Activated CD8-positive, alpha-beta memory T cell treated with anti-CD3 and anti-CD28 coated beads for 1 hour (primary cell): ENCODE data around the gene WDR72.
"Not testable (repeated sequence)": the region's sequence is repeated elsewhere in the genome, so short reads cannot be mapped to it uniquely, and the experiment has no call there.

Source experiments
- DNase-seq, 2 donors: peaks; one replicate each; pipeline ENCODE4 v3.0.0-alpha.2; 2020; ENCODE audit warnings: low read depth in 1 of 2; ENCODE audit errors: extremely low read depth in 1 of 2

Gene WDR72

GRCh38 chr15:53540626-53541300 lies 218.7 kb downstream of the WDR72 start:
- DNase-seq, result not testable (repeated sequence)

DNA sequence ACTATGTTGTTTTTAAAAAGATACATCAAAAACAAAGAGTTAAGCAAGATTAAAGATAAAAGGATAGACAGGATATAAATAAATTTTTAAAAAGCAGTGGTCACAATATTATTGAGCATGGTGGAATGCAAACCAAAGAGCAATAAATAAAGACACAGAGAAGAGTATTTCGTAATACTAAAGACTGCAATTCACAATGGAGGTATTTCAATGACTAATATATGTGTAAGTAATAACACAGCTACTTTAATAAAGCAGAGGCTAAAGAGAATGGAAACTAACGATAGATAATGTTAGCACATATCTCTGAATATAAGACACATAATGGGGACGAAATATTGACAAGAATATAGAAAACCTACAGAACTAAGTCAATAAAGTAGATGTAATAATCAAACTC lies 219.6 kb downstream of the WDR72 start:
- no peak for DNase-seq

GRCh38 chr15:53536479-53537120 lies 222.9 kb downstream of the WDR72 start:
- DNase-seq, result no peak

GRCh38 chr15:53535886-53536285 lies 223.6 kb downstream of the WDR72 start:
- DNase-seq, result no peak

- no peak for DNase-seq
These were observed 225.2 kb downstream of the WDR72 start for GRCh38 chr15:53534105-53534839.

- DNase-seq, result no peak
These were observed 228.7 kb downstream of the WDR72 start for GRCh38 chr15:53530761-53531160.

DNA sequence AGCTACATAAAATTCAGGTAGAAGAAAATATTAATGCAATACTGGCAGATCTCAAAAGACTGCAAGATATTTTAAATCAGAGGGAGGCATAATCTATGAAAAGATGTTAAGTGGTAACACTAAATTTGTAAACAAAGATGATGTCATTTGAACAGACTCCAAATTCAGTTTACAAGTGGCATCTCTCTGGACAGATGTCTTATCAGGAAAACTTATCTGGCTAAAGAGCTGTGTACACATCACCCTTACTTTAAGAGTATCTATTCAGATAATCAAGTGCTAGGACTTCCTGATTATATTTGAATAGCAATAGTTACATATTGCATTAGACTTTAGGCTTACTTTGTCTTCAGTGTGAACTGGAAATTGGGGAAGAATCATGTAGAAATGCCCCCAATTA lies 231.5 kb downstream of the WDR72 start:
- DNase-seq, result no peak

DNA sequence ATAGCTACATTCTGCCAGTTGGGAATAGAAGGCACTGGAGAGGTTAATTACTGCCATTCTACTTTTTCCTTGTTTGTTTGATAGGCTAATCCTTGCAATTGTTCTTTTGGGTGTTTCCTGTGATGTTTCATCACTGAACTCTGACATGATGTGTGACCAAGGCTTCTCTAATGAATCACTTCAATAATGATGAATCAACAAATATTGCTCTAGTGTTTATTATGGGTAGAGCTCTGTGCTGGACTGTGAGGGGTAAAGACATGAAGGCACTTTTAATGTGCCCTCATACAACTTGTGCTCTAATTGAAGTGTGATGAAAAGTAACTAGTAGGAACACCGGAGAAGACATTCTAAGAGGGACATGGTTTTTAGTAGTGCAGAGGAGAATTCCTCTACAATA lies 233.6 kb downstream of the WDR72 start:
- DNase-seq, result no peak

- no peak for DNase-seq
These were observed 236.5 kb downstream of the WDR72 start for GRCh38 chr15:53522991-53523390.

- no peak for DNase-seq
These were observed 238.5 kb downstream of the WDR72 start for GRCh38 chr15:53520996-53521395.

DNA sequence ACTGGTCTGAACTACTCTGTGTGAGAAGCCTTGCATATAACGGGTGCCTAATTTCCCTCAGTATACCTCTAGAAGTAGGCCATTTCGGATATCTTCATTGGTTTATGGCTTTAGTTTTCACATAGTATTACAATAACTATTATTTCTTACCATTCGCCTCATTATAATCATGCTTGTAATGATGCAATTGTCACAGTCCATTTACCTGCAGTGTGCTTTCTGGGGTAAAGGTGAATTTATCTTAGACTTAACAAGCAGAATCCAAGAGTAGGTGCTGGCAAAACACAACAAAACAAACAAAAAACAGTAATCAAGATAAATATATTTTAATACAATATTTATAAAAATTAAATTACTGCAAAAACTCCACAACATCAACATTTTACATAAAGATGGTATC lies 246.0 kb downstream of the WDR72 start:
- no peak for DNase-seq

DNA sequence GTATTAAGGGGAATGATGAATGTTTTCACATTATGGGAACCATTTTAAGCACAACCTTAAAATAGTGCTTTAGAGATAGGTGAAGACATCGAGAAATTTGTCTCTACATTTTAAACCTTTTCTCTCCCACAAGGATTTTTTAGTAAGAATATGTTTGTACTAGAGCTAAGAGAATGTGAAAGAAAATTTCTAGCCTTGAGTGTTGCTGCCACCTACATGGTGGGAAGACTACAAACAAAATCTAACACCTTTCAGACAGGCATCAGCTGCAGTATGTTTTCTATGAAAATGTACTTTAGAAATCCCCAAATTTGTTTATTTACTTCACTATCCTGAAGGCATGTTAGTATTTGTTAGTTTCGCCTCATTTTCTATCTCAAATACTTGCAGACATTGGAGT lies 247.4 kb downstream of the WDR72 start:
- DNase-seq, result no peak

DNA sequence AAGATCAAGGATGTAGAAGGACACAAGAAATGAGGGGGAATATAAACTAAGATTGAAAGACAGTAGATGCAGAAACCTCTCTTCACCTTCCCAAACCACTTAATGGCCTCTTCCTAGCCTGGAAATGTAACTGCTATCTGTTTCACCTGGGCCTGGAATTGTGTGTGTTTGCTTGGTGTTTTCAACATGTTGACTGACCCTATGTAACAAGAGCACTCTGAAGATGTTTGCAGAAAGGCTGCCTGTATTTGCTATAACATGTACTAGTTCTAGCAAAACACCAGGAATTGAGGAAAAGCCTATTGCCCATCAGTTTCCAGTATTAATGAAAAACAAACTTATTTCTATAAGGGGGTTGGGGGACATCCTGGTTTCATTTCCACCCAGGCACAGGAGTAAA lies 248.3 kb downstream of the WDR72 start:
- no peak for DNase-seq

GRCh38 chr15:53506370-53506769 lies 253.1 kb downstream of the WDR72 start:
- DNase-seq, result no peak

DNA sequence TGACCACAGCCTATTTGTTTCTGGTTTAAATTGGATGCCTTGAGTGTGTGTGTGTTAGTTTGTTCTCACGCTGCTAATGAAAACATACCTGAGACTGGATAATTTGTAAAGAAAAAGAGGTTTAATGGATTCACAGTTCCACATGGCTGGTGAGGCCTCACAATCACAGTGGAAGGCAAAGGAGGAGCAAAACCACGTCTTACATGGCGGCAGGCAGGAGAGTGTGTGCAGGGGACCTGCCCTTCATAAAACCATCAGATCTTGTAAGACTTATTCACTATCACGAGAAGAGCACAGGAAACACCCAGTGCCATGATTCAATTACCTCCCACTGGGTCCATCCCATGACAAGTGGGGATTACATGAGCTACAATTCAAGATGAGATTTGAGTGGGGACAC lies 260.5 kb downstream of the WDR72 start:
- no peak for DNase-seq

- DNase-seq, result no peak
These were observed 269.1 kb downstream of the WDR72 start for GRCh38 chr15:53490341-53490740.

DNA sequence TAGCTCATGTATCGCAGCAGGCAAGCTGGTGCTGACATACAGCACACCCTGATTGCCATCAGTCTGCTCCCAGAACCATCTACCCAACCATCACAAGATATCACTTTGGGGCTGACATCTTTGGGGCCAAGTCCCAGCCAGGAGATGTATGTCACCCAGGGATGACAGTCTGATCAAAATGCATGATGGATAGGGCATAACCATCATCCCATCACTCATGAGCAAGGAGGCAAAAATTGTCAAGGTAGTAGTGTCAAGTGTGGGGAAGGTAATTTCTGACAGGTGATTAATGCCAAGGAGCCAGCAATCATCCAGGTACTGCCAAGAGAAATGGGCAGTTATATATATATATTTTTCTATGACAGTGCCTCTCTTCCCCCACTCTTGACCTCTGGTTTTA lies 277.4 kb downstream of the WDR72 start:
- no peak for DNase-seq

DNA sequence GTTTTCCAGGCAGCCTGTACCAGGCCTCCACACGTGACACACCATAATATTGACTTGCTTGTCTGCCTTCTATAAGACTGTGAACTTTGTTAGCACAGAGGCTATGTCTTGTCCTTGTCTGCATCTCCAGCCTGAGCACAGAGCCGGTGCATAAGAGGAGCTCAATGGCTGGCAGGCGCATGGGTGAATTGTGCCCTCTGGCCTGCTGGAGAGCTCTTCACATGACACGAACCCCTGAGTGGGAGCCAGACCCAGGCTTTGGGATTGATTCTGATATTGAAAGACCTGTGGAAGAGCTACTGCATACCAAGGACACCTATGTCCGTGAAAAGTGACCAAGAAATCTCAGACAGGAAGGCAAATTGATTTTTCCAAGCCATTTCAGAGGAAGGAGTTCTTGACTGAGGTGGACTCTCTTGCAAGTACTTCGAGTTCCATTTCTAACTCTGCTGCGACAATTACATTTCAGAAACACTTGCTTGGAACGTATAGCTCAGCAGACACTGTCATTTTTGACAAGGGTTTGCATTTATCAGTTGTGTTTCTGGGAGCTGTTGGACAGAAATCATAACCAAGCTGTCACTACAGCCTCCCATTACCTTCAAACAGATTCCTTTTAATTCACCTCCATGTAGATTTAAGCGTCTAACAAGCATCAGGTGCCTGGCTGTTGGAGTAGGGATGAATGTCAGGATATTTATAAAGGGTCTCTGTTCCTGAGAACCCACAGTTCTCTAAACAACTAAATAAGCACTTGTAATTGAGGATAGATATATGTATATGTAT lies 281.3 kb downstream of the WDR72 start:
- no peak for DNase-seq

GRCh38 chr15:53473886-53474285 lies 285.6 kb downstream of the WDR72 start:
- DNase-seq, result no peak

DNA sequence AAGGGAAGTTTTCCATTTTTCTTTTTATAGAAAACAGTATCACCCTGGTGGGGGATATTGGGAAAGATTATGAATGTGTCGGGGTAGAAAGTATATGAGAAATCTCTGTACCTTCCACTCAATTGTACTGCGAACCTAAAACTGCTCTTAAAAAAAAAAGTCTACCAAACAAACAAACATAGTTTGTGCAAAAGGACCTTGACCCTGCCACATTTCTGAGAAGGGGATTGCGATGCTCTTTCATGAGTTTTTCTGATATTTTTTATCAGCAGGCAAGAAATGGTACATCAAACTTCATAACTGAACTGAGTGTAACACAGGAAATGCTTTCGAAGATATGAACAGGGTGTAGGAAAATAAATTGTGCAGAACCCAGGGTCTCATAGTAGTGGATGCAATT lies 286.0 kb downstream of the WDR72 start:
- DNase-seq, result no peak

- DNase-seq, result no peak
These were observed 286.6 kb downstream of the WDR72 start for GRCh38 chr15:53472883-53473282.
